HG03045 (cell line): ENCODE measurements around the gene TRIM25.
"Not testable (repeated sequence)": the region's sequence is repeated elsewhere in the genome, so short reads cannot be mapped to it uniquely, and the experiment has no call there.

Experiments
- ATAC-seq: cut with Tn5 transposase; IDR thresholded peaks from one replicate; pipeline ENCODE4 v1.9.1; 2021; ENCODE audit warnings: mild to moderate bottlenecking, moderate library complexity; ENCODE audit not compliant: unreplicated experiment

TRIM25 gene

GRCh38 chr17:56913867-56914580 is at the start of gene TRIM25:
TRIM25 (minus strand) TSS chr17:56914049; CDS start chr17:56913988, 61 bp downstream.
- ATAC-seq, result peak; percentile 74

GRCh38 chr17:56960596-56961538 is 47.0 kb upstream of the TRIM25 start, which contains the start of gene COIL:
COIL (minus strand) TSS chr17:56961050; CDS start chr17:56961019, 31 bp downstream.
- peak; percentile 95 for ATAC-seq

- no peak for ATAC-seq
Observed at GRCh38 chr17:56956992-56957391, 43.1 kb upstream of the TRIM25 start.

- ATAC-seq, result no peak
Observed at GRCh38 chr17:56949595-56949994, 35.7 kb upstream of the TRIM25 start.

GRCh38 chr17:56948491-56948890 is 34.6 kb upstream of the TRIM25 start:
- no peak for ATAC-seq

GRCh38 chr17:56947741-56948140 is 33.9 kb upstream of the TRIM25 start:
- no peak for ATAC-seq

GRCh38 chr17:56945938-56946505 is 32.2 kb upstream of the TRIM25 start:
- ATAC-seq, result no peak

- no peak for ATAC-seq
Observed at GRCh38 chr17:56943505-56944125, 29.8 kb upstream of the TRIM25 start.

- ATAC-seq, result no peak
Observed at GRCh38 chr17:56939869-56940484, 26.1 kb upstream of the TRIM25 start.

- not testable (repeated sequence) for ATAC-seq
Observed at GRCh38 chr17:56938206-56938605, 24.4 kb upstream of the TRIM25 start.

GRCh38 chr17:56937687-56938086 is 23.8 kb upstream of the TRIM25 start:
- ATAC-seq, result no peak

- no peak for ATAC-seq
Observed at GRCh38 chr17:56936697-56937322, 23.0 kb upstream of the TRIM25 start.

GRCh38 chr17:56935461-56935860 is 21.6 kb upstream of the TRIM25 start:
- ATAC-seq, result no peak

- ATAC-seq, result no peak
Observed at GRCh38 chr17:56934280-56934679, 20.4 kb upstream of the TRIM25 start.

GRCh38 chr17:56933868-56934267 is 20.0 kb upstream of the TRIM25 start:
- ATAC-seq, result no peak

GRCh38 chr17:56933151-56933745 is 19.4 kb upstream of the TRIM25 start:
- no peak for ATAC-seq

GRCh38 chr17:56930739-56931337 is 17.0 kb upstream of the TRIM25 start:
- no peak for ATAC-seq

GRCh38 chr17:56929362-56929969 is 15.6 kb upstream of the TRIM25 start:
- ATAC-seq, result no peak

- ATAC-seq, result no peak
Observed at GRCh38 chr17:56928586-56928985, 14.7 kb upstream of the TRIM25 start.
